Loucy (cell line): ENCODE results near the gene OR51B2.

ENCODE experiments used
- CTCF ChIP-seq: fragments of 200-600 bp; sonication (generic); conservative IDR thresholded peaks from 2 replicates; pipeline ENCODE4 v1.5.1; 2014; ENCODE audit warnings: mild to moderate bottlenecking, antibody characterized with exemption, low read length
- EZH2phosphoT487 ChIP-seq: fragments of 200-600 bp; IDR thresholded peaks from 2 replicates; pipeline ENCODE4 v1.6.1; 2018; ENCODE audit warnings: antibody characterized with exemption, mild to moderate bottlenecking, moderate library complexity, borderline replicate concordance

- TF ChIP-seq CTCF (no peak), EZH2phosphoT487 (no peak)
Observed at GRCh38 chr11:5335170-5335569, 11.1 kb upstream of the OR51B2 start.
